KMS-11 (cell line): Measurements from ENCODE around the gene RNU2-63P.

Source experiments
- H2AFZ ChIP-seq: fragments of 200-600 bp; sonication (generic); 2 replicates; pipeline ENCODE4 v1.6.1; 2016; ENCODE audit warnings: antibody characterized with exemption, mixed run types, low read depth
- H3K27ac ChIP-seq: fragments of 200-600 bp; sonication (generic); 2 replicates; pipeline ENCODE4 v1.6.1; 2016; ENCODE audit warnings: mild to moderate bottlenecking, mixed run types
- H3K27me3 ChIP-seq: fragments of 200-600 bp; sonication (generic); 2 replicates; pipeline ENCODE4 v1.6.1; 2017; ENCODE audit warnings: mild to moderate bottlenecking, low read depth, mixed run types, moderate library complexity; ENCODE audit not compliant: insufficient read depth
- H3K36me3 ChIP-seq: fragments of 200-600 bp; sonication (generic); 2 replicates; pipeline ENCODE4 v1.6.1; 2017; ENCODE audit warnings: mild to moderate bottlenecking, mixed run types; ENCODE audit not compliant: insufficient read depth
- H3K4me1 ChIP-seq: fragments of 200-600 bp; sonication (generic); 2 replicates; pipeline ENCODE4 v1.6.1; 2016; ENCODE audit warnings: mild to moderate bottlenecking, low read depth, mixed run types; ENCODE audit not compliant: poor library complexity, severe bottlenecking
- H3K4me2 ChIP-seq: fragments of 200-600 bp; sonication (generic); 2 replicates; pipeline ENCODE4 v1.7.0; 2016; ENCODE audit warnings: mild to moderate bottlenecking, mixed run types
- H3K4me3 ChIP-seq: fragments of 200-600 bp; sonication (generic); IDR thresholded peaks from 2 replicates; pipeline ENCODE4 v1.6.1; 2017; ENCODE audit warnings: low read depth, low read length, mixed read lengths; ENCODE audit not compliant: insufficient read depth
- H3K79me2 ChIP-seq: fragments of 200-600 bp; sonication (generic); 2 replicates; pipeline ENCODE4 v1.6.1; 2016; ENCODE audit warnings: low read depth, mixed run types; ENCODE audit not compliant: insufficient read depth
- H3K9ac ChIP-seq: fragments of 200-600 bp; sonication (generic); 2 replicates; pipeline ENCODE4 v1.6.1; 2016; ENCODE audit warnings: mild to moderate bottlenecking, mixed run types
- H4K20me1 ChIP-seq: fragments of 200-600 bp; sonication (generic); 2 replicates; pipeline ENCODE4 v1.6.1; 2016; ENCODE audit warnings: mild to moderate bottlenecking, mixed run types; ENCODE audit not compliant: insufficient read depth
- CTCF ChIP-seq: fragments of 200-600 bp; sonication (generic); conservative IDR thresholded peaks from 2 replicates; pipeline ENCODE4 v1.6.1; 2017; ENCODE audit warnings: low read depth, mild to moderate bottlenecking, antibody characterized with exemption, low read length, moderate library complexity, mixed read lengths

RNU2-63P gene

GRCh38 chr2:88053934-88054781 is 37.8 kb upstream of the RNU2-63P start:
- peak overlapping the region; percentile 98; the same call in 1 of the 2 replicates for H3K9ac ChIP-seq
- TF ChIP-seq CTCF = no peak
- 0 out of 2 replicates have a peak overlapping the region, but pooled peaks have one; percentile 86 for H2AFZ ChIP-seq
- no peaks in the 10 kb centered on the region for H4K20me1 ChIP-seq
- no peaks in the 10 kb centered on the region for H3K36me3 ChIP-seq
- peak overlapping the region; percentile 92 for H3K4me2 ChIP-seq
- H3K79me2 ChIP-seq = peaks cover 19% of the 10 kb centered on the region
- H3K4me1 ChIP-seq = peaks cover 18% of the 10 kb centered on the region
- no peak overlapping the region for H3K4me3 ChIP-seq
- no peaks in the 10 kb centered on the region for H3K27me3 ChIP-seq
- no peak overlapping the region; the same call in 1 of the 2 replicates for H3K27ac ChIP-seq

DNA sequence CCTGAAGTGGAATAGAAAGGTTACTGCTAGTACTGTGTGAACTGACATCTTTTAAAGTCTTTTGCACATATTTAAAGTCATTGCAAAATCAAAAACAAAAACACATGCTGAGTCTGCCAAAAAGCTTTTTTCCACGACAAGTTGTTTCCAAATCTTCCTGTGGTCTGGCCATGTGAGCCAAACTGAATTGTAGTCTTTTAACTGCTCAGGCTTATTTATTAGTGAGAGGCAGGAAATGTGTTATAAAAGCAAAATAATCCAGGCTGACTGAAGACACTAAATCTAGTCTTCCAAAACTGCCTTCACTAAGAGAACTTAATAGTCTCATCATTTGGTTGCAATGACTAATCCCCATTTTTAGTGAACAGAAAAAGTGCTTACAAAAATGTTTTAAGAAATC is 36.9 kb upstream of the RNU2-63P start:
- no peaks in the 10 kb centered on the region for H3K36me3 ChIP-seq
- no peak overlapping the region for H2AFZ ChIP-seq
- no peaks in the 10 kb centered on the region for H3K27me3 ChIP-seq
- no peak for TF ChIP-seq CTCF
- no peaks in the 10 kb centered on the region for H4K20me1 ChIP-seq
- H3K9ac ChIP-seq = no peak overlapping the region
- no peak overlapping the region for H3K4me3 ChIP-seq
- no peak overlapping the region for H3K27ac ChIP-seq
- peaks cover 18% of the 10 kb centered on the region for H3K4me1 ChIP-seq
- peak overlapping the region; percentile 92; the same call in 1 of the 2 replicates for H3K4me2 ChIP-seq
- H3K79me2 ChIP-seq = peaks cover 19% of the 10 kb centered on the region

- no peak overlapping the region for H2AFZ ChIP-seq
- H3K36me3 ChIP-seq = no peaks in the 10 kb centered on the region
- H3K79me2 ChIP-seq = peaks cover 19% of the 10 kb centered on the region
- H3K27ac ChIP-seq = no peak overlapping the region
- H3K4me1 ChIP-seq = peaks cover 18% of the 10 kb centered on the region
- TF ChIP-seq CTCF = no peak
- H3K27me3 ChIP-seq = no peaks in the 10 kb centered on the region
- no peak overlapping the region for H3K9ac ChIP-seq
- H3K4me2 ChIP-seq = no peak overlapping the region
- no peak overlapping the region for H3K4me3 ChIP-seq
- no peaks in the 10 kb centered on the region for H4K20me1 ChIP-seq
Observed at GRCh38 chr2:88051792-88052191, 35.4 kb upstream of the RNU2-63P start.

DNA sequence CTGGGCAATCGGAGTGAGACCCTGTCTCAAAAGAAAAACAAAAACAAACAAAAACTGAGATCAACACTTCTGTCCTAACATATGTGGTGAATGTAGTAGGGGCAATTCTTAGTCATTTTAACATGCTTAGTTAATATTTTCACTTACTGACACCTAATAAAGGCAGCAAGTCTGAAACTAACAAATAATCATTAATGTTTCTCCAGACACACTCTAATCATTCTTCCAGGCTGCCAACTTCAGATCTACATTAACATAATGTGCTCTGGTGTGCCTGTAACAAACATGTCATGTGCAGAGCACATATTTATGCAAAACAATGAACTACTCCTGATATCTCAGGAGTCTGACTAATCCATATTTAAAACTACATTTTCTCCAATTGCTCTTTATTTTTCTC is 33.3 kb upstream of the RNU2-63P start:
- no peak overlapping the region for H3K4me3 ChIP-seq
- no peak overlapping the region for H2AFZ ChIP-seq
- H3K27me3 ChIP-seq = no peaks in the 10 kb centered on the region
- TF ChIP-seq CTCF = no peak
- H3K4me2 ChIP-seq = no peak overlapping the region
- H3K9ac ChIP-seq = no peak overlapping the region
- H3K27ac ChIP-seq = no peak overlapping the region
- no peaks in the 10 kb centered on the region for H3K36me3 ChIP-seq
- peaks cover 12% of the 10 kb centered on the region for H3K79me2 ChIP-seq
- no peaks in the 10 kb centered on the region for H4K20me1 ChIP-seq
- peaks cover 17% of the 10 kb centered on the region for H3K4me1 ChIP-seq
